Panc1 (cell line): ENCODE data around the gene RAB6A.

Experiments used
- CTCF ChIP-seq: fragments of 450-650 bp; IDR thresholded peaks from 2 replicates; pipeline ENCODE4 v1.5.1; 2017; ENCODE audit warnings: mild to moderate bottlenecking
- POLR2AphosphoS5 ChIP-seq: IDR thresholded peaks from 2 replicates; pipeline ENCODE4 v1.6.1; 2012; ENCODE audit warnings: mild to moderate bottlenecking, low read depth, low read length, moderate library complexity
- REST ChIP-seq, 2 experiments: IDR thresholded peaks; 2 replicates each; pipeline ENCODE4 v1.6.1; 2011 to 2012; ENCODE audit warnings: low read depth in 2 of 2, control low read depth in 1 of 2, low read length in 1 of 2, mild to moderate bottlenecking in 1 of 2, moderate library complexity in 1 of 2; ENCODE audit not compliant: insufficient read depth in 1 of 2
- SIN3A ChIP-seq: IDR thresholded peaks from 2 replicates; pipeline ENCODE4 v1.6.1; 2012; ENCODE audit warnings: low read depth, mild to moderate bottlenecking, low read length, moderate library complexity, borderline replicate concordance; ENCODE audit not compliant: insufficient read depth

- TF ChIP-seq CTCF (no peak), POLR2AphosphoS5 (no peak), SIN3A (no peak), REST (IDR thresholded peaks at IDR 0.05; ENCODE audit: insufficient read depth in 1 of 2, low read depth in 2 of 2, low read length in 1 of 2) (no peak)
Measured at GRCh38 chr11:73656985-73657384, 103.9 kb downstream of the RAB6A start.
